ENCODE results near the gene C16orf95. TPM values are rescaled to one million over a fixed set of nuclear protein-coding genes. Genes with fewer than 3 reads are reported as not detected.

Gene C16orf95
- total RNA-seq, 1 donor = 3.4 TPM

DNA sequence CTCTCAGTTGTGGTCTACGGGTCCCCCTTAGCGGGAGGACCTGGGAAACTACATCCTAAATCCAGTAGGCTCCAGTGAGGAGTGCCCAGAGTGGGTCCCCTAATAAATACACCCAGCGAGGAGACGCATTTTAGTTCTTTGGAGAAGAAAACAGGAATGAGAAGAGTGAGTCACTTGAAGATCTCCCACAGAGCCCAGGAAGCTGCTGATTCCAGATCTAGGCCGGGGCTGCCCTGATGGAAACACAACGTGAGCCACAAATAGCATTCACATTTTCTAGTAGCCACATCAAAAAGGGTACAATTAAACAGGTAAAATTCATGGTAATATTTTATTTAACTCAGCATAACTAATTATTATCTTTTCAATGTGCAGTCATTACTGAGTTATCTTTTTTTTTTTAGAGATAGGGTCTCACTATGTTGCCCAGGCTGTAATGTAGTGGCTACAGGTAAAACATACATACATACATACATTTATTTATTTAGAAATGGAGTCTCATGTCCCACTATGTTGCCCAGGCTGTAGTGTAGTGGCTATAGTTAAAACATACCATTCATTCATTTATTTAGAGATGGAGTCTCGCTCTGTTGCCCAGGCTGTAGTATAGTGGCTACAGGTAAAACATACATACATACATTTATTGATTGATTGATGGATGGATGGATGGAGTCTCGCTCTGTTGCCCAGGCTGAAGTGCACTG is 44.9 kb upstream of the C16orf95 start:
- TF ChIP-seq, protein P1, sequence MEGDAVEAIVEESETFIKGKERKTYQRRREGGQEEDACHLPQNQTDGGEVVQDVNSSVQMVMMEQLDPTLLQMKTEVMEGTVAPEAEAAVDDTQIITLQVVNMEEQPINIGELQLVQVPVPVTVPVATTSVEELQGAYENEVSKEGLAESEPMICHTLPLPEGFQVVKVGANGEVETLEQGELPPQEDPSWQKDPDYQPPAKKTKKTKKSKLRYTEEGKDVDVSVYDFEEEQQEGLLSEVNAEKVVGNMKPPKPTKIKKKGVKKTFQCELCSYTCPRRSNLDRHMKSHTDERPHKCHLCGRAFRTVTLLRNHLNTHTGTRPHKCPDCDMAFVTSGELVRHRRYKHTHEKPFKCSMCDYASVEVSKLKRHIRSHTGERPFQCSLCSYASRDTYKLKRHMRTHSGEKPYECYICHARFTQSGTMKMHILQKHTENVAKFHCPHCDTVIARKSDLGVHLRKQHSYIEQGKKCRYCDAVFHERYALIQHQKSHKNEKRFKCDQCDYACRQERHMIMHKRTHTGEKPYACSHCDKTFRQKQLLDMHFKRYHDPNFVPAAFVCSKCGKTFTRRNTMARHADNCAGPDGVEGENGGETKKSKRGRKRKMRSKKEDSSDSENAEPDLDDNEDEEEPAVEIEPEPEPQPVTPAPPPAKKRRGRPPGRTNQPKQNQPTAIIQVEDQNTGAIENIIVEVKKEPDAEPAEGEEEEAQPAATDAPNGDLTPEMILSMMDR (IDR thresholded peaks at IDR 0.05; ENCODE audit: insufficient read depth, low read length) = no peak
- DNase-seq (ENCODE audit: low read depth) = no peak

DNA sequence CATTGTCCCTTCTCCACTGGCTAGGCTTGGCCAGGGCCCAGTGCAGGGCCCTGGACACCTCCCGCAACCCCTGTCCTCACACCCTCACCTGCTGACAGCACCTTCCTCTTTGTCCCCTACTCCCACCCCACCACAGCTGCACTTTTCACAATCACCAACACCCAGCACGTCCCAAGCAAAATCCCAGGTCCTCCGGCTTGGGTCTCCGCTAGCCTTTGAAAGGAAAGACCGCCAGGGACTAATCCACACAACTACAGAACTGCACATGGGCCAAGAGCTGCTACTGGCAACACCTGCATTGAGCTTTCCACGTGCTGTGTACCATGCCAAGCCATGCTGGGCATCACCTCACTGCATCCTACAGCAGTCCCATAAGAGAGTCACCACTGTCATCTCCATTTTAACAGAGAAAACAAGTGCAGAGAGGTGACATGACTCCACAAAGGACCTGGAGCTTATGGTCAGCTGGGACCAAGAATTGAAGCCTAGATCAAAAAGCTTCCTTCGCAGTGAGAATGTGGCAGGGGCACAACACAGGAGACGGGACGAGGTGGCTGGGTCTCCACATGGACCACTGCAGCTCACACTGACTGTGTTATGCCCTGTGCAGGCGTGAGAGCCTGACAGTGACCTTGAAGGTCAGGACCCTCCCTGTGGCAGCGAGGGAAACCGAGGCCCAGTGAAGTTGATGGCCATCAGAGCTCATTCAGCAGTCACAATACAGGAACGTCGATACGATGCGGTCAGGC is 43.8 kb upstream of the C16orf95 start:
- TF ChIP-seq, protein P1 (IDR thresholded peaks at IDR 0.05; ENCODE audit: insufficient read depth, low read length) = no peak
- no peak for DNase-seq (ENCODE audit: low read depth)
- H3K4me3 ChIP-seq (ENCODE audit: low read depth, low read length) = no peak overlapping the region

More for the DNA sequence above, 44.9 kb upstream of the C16orf95 start:
- H3K4me3 ChIP-seq (ENCODE audit: low read depth, low read length) = no peak overlapping the region

DNA sequence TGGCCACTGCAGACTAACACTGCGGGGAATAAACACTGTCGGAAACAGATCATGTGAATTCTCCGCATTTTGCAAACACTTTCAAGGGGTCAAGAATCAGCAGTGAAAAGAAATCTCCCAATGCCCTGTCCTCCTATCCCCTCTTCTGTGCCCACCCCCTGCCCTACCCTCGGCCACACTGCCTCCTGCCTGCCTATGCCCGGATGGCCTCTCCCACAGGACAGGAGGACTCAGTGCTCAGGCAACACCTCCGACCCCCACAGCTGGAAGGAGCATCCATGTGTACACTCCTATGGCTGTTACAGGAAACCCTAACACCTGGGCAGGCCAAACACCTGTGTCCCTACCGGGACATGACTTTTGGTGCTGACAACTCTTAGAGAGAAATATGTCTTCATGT is 41.9 kb upstream of the C16orf95 start:
- DNase-seq (ENCODE audit: low read depth) = no peak
- H3K4me3 ChIP-seq (ENCODE audit: low read depth, low read length) = no peak overlapping the region
- TF ChIP-seq, protein P1 (IDR thresholded peaks at IDR 0.05; ENCODE audit: insufficient read depth, low read length) = no peak

DNA sequence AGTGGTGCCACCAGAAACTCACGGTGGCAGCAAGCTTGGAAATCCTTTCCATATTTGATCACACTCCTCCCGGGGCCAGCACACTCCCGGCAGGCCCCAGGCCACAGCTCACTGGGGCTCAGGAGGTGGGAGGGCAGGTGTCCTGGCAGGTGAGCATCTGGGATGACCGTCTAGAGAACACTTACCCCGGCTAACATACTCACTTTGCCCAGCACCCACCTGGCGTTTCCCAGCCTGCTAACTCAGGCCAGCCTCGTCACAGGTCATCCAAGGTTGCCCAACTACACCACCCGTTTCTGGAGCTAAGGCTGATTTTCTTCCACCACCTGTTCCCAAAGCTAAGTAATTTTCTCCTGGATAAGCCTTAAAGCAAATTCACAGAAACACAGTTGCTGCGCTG is 41.5 kb upstream of the C16orf95 start:
- no peak overlapping the region for H3K4me3 ChIP-seq (ENCODE audit: low read depth, low read length)
- TF ChIP-seq, protein P1 (IDR thresholded peaks at IDR 0.05; ENCODE audit: insufficient read depth, low read length) = no peak
- no peak for DNase-seq (ENCODE audit: low read depth)

DNA sequence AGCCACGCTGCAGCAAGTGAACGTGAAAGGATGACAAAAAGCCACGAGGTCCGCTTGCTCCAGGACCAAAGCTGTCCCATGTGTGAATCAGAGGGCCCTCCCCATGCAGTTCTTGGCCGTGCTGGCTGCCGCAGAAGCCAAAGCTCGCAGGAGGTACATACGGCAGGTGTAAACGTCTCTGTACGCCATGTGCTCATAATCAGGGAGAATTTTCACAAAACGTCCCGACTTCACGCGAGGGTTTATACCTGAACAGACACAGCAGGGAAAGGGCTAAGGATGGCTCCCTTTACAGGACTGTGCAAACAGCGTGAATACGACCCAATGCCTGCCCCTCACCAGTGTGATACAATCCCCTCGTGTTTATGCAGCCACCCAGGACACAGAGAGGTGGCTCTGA is 41.1 kb upstream of the C16orf95 start:
- TF ChIP-seq, protein P1 (IDR thresholded peaks at IDR 0.05; ENCODE audit: insufficient read depth, low read length) = no peak
- DNase-seq (ENCODE audit: low read depth) = no peak
- no peak overlapping the region for H3K4me3 ChIP-seq (ENCODE audit: low read depth, low read length)

DNA sequence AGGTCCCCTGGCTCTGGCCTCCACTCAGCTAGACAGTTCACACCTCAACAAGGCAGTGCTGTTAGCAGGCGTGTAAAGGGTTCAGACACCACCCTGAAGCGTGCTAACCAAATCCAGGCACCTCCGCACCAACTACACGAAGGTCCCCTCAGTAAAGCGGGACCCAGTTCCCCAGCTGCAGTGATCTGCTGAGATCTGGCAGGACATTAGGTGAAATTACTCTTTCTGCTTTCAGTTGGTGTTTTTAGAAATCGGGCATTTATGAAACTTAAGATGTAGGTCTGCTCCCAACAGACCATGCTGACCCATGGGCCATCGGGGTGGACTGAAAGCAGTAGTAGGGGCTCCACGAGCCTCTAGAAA is 39.3 kb upstream of the C16orf95 start:
- H3K4me3 ChIP-seq (ENCODE audit: low read depth, low read length) = no peak overlapping the region
- DNase-seq (ENCODE audit: low read depth) = no peak
- TF ChIP-seq, protein P1 (IDR thresholded peaks at IDR 0.05; ENCODE audit: insufficient read depth, low read length) = no peak

All from fibroblast of the aortic adventitia (primary cell).